Stimulated activated CD4-positive, alpha-beta T cell treated with anti-CD3 and anti-CD28 coated beads, Interleukin-15, amount 100 ng/mL, for 1 hour (primary cell): Measurements from ENCODE around the gene C16orf90.
"Not testable (repeated sequence)": the region's sequence is repeated elsewhere in the genome, so short reads cannot be mapped to it uniquely, and the experiment has no call there.

Experiments
- DNase-seq, 2 donors: peaks; one replicate each; pipeline ENCODE4 v3.0.0-alpha.2; 2020; ENCODE audit warnings: low read depth in 1 of 2, low spot score in 1 of 2

Gene C16orf90

DNA sequence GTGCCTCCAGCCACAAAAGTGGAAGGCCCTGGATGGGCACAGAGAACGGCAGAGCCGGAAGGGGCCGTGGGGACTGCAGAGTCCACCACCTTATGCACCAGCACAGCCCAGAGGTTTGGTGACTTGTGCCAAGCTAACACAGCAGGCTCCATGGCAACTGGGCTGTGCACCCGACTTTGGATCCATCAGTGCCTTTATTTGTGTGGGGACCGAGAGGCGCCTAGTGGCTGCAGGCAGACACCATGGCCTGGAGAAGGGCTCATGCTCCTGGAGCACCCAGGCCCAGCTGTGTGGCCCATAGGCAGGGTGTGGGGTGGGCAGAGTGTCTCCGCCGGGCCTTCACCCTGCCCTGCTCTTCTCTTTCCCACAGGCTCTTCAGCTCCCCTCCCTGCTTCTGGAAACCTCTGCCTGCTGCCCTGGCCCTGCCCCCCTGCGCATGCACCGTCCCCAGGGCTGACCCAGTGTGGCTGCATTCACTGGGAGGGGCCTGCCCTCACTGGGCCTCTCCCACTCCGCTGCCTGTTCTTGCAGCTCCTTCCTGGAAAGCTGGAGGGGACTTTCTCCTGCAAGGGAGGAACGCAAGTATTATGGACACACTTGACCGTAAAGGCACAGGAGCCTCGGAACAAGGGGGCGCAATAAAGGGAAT lies 10.1 kb downstream of the C16orf90 start:
- no peak for DNase-seq

DNA sequence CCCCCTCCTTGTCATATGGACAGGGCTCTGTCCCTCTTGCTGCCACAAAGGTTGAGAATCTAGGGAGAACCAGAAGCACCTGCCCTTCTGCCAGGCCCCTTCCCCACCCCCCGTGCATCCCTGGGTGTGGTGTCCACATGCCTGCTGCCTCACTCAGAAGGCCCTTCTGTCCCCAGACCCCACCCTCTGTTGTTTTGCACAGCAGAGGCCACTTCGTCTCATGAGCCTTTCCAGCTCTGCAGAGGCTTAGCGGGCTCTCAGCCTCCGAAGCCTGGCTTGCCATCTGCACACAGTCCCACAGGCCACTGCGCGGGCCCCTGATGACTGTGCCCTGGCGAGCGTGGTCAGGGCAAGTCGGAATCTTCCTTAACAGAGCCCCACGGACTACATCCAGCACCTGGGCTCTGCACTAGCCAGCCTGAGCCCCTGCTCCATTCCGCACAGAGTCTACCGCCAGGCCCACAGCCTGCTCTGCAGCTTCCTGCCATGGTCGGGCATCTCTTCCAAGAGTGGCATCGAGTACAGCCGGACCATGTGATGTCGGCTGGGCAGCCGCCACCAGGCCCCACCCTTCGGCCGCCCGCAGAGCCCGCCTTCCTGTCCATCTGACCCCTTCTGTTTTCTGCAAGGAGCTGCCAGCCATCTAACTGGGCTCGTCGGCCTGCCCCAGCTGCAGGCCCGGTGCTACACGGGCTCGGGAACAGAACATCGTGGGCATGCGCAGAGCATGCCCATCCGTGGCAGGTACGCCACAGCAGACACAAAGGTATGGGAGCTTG lies 10.8 kb downstream of the C16orf90 start:
- DNase-seq: no peak

DNA sequence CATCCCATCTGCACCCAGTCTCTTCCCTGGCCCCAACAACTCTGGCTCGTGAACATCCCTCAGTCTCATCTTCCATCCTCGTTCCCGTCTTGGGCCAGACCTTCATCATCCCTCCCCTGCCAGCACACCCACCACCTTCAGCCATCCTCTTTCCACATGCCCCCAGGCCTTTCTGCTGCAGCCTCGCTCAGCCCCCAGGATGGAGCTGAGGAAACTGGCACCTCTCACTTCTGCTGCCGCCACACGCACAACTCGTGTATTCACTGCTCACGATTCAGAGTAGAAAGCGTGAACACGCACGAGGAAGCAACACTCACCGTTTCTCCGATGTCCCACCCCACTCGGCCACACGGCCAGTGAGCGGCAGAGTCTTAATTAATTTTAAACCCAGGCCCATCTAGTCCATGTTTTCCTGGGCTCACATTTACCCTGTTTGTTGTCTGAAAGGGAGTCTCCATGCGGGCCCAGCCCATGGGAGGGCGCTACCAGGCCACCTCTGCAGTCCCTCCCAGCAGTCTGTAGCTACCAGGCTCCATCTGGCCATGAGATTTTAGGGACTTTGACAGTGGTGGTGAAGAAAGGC lies 12.5 kb downstream of the C16orf90 start:
- DNase-seq: no peak

DNA sequence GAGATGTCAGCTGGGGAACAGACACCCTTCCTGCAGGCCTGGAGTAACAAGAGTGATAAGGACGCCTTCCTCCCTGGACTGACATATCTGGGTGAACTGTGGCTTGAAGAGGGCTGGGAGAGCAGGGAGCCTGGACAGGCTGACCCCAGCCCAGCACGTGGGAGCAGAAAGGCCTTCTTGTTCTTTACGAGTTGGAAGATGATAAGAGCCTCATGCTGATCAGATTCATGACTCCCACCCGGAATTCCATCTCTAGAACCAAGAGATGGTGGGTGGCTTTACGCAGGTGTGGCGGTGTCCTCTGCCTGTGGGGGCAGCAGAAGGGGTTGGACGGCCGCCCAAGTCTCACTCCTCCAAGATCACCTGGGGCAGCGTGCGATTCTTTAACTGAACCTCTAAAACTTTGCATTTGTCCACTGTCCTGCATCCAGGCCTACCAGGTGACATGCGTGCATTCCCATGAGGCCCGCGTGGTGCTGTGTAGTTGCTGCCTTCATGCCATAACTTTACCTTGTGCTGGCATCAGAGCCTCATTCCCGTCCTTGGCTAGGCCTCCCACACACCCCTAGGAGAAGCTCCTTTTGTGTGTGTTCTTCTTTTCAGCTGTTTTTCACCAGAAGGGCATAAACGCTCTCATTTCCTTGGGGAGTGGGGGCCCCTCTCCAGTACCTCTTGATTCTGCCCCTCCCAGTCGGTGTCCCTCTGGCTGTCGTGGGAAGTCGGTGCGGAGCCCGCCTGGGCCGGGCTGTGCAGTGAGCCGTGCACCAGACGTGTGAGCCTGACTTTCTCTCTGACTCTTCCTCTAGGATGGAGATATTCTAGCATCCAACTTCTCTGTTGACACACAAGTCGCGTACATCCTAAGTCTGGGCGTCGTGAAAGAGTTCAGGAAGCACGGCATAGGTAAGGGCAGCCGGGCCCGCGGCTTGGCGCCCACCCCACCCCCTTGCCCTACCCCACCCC lies 13.3 kb downstream of the C16orf90 start:
- DNase-seq: no peak

DNA sequence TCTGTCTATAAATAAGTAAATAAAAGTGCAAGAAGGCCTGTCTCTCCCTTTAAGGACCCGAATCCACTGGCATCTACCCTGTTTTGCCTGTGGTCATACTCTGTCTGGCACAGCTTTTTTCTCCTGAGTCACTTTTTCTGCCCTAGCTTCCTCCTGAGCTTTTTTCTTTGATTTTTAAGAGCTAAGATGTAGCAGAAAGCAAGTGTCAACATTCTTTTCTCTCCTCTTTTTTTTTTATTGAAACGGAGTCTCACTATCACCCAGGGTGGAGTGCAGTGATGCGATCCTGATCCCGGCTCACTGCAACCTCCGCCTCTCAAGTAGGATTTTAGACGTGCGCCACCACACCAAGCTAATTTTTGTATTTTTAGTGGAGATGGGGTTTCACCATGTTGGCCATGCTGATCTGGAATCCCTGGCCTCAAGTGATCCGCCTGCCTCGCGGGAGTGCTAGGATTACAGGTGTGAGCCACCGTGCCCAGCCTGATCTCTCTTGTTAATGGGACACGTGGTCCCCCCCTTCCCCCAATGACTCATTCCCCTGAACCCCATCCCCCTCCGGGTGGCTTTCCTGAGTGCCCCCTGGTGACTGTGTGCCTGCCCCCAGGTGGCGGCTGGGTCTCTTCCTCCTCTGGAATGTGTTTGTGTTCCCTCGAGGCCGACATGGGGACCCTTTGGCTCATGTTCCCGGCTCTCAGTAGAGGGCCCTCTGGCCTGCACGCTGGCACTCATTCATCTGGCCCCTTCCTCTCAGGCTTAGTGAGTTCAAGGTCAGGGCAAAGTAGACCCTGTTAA lies 14.2 kb downstream of the C16orf90 start:
- no peak for DNase-seq

DNA sequence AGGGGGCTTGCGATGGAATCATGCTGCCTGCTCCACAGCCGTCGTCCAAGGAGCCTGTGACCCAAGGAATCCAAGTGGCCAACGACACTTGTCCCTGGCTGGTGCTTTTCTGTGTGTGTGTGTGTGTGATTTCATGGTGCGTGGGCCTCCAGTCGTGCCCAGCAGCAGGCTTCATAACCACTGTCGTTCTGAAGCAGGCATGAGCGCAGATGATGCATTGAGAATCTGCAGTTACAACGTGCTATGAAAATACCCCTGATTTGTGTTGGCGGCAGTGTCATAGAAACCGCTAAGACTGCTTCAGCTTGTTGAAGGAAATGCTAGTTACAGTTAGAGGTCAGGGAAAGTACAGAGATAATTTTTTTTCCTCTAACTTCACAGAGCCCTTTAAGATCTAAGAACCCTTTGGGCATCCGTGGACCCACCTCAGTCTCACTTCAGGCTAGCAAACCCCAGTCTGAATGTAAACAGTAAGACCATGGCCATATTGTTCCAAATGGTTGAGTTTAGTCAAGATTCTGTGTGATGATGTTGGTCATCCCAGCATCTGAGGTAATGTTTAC lies 15.6 kb downstream of the C16orf90 start:
- no peak for DNase-seq

DNA sequence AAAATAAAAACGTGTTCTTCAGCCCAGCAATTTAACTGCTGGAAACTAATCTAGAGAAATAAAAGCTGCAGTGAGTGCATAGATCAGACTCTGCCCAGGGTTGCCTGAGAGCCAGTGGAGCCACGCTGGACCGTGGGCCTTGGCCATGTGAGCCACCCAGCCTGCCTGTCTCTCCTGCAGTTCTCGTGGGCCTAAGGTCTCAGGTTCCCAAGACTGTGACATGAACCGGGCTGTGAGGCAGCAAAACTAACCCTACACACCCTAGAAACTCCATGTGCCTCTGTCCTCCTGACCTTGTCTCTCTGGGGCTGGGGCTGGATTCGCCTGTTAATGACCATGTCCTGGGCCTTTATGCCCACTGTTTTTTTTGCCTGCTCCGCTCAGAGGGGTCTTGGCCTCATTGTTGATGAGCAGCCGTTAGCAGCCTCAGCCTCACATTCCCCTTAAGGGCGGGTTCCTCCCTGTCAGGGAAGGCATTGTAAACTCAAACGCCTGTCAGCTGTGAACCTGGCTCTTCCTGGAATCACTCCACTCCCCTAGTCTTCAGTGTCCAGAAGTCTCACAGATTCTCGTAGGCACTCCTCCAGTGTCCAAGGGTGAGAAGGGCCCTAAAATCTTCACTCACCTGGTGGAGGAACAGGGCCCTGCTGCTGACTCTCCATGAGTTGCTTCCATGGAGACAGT lies 16.9 kb downstream of the C16orf90 start:
- no peak for DNase-seq

DNA sequence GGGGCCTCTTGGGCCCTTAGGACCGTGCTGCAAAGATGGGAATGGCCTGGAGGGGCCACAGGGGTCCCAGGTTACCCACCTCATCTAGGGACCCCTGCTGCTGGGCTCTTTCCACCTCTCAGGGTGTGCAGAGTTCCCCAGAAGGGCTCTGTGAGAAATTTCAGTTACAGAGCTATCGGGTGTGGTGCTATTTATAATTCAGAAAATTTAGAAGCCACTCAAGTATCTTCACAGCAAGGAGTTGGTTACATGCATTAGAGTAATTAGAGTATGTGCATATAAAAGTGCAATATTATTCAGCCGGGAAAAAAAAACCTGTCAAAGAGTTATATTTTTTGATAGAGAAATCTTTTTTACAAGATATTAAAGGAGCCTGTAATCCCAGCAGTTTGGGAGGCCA lies 18.9 kb downstream of the C16orf90 start:
- DNase-seq: no peak

DNA sequence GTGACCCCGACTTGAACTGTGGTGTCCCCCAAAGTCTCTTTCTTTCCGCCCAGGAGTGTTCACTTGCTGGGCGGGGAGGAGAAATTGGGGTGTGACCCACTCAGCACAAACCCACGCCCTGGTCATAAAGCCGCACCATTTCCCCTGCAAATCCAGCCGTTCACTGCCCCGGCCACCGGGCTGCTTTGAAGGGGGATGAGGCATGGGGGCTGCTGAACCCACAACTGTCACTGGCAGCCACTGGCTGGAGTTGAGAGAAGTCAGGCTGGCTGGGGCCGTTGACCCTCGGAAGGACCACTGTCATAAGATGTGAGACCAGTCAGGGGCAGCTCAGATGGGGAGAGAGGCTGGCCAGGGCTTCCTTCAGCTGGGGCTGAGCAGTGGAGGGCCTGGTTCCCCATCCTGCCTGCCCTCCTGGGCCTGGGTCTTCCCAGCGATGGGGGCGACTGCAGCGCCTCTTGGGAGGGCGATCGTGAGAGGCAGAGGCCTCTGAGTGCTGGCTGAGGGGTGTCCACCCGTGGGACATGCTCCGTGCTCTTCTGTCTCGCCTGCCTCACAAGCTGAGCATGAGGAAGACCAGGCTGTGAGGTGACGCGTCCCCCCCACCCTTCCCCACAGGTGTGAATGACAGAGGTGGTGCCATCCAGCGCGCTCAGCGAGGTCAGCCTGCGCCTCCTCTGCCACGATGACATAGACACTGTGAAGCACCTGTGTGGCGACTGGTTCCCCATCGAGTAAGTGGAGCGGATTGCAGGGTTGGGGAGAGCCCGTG lies 19.5 kb downstream of the C16orf90 start:
- no peak for DNase-seq

DNA sequence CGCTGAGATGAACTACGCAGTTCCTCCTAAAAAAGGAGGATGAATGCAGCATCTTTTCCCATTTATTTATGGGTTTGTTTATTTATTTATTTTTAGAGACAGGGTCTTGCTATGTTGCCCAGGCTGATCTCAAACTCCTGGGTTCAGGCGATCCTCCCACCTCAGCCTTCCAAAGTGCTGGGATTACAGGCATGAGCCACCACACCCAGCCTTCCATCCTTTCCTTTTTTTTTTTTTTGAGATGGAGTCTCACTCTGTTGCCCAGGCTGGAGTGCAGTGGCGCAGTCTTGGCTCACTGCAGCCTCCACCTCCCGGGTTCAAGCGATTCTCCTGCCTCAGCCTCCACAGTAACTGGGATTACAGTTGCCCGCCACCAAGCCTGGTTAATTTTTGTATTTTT lies 20.4 kb downstream of the C16orf90 start:
- DNase-seq: not testable (repeated sequence)

DNA sequence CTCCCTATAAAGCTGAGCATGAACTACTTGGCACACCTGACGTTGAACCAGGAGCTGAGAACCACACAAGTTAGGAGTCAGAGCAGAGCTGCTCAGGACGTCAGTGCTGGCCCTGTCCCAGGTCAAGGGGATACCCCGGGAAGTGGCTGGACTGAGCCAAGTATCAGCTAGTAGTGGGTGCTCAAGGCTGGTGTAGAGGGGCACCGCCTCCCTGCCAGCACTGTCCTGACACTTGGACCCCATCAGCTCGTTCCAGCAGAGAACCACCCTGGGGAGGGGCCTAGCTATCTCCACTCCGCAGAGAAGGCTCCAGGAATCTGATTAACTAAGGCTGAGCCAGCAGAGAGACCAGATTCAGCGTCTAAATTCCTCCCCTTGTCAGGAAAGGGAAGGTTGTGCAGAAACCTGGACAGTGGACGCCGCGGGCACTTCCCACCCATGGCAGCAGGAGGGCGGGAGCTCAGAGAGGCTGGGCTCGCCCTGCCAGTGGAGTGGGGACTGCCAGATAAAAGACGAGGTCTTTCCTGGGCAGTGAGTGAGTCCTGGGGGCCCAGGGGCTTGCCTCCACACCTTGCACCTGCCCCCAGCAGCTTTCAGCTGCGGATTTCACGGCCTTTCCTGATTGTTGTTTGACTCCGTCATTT lies 21.0 kb downstream of the C16orf90 start:
- no peak for DNase-seq

DNA sequence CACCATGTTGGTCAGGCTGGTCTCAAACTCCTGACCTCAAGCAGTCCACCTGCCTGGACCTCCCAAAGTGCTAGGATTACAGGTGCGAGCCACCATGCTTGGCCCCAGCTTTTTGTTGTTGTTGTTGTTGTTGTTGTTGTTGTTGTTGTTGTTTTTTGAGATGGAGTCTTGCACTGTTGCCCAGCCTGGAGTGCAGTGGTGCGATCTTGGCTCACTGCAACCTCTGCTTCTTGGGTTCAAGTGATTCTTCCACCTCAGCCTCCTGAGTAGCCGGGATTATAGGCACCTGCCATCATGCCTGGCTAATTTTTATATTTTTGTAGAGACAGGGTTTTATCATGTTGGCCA lies 21.7 kb downstream of the C16orf90 start:
- not testable (repeated sequence) for DNase-seq

DNA sequence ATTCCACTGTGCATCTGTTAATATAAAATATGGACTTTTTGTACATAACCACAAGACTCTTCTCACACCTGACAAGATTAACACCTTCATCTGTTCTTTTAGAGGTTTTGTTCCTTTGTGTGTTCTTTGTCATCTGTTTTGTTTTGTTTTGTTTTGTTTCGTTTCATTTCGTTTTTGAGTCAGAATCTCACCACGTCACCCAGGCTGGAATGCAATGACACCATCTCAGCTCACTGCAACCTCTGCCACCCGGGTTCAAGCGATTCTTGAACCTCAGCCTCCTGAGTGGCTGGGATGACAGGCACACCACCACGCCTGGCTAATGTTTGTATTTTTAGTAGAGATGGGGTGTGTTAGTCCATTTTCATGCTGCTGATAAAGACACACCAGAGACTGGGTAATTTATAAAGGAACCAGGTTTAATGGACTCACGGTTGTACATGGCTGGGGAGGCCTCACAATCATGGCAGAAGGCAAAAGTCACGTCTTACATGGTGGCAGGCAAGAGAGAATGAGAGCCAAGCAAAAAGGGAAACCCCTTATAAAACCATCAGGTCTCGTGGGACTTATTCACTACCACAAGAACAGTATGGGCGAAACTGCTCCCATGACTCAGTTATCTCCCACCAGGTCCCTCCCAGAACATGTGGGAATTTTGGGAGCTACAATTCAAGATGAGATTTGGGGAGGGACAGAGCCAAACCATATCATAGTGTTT lies 22.3 kb downstream of the C16orf90 start:
- no peak for DNase-seq

DNA sequence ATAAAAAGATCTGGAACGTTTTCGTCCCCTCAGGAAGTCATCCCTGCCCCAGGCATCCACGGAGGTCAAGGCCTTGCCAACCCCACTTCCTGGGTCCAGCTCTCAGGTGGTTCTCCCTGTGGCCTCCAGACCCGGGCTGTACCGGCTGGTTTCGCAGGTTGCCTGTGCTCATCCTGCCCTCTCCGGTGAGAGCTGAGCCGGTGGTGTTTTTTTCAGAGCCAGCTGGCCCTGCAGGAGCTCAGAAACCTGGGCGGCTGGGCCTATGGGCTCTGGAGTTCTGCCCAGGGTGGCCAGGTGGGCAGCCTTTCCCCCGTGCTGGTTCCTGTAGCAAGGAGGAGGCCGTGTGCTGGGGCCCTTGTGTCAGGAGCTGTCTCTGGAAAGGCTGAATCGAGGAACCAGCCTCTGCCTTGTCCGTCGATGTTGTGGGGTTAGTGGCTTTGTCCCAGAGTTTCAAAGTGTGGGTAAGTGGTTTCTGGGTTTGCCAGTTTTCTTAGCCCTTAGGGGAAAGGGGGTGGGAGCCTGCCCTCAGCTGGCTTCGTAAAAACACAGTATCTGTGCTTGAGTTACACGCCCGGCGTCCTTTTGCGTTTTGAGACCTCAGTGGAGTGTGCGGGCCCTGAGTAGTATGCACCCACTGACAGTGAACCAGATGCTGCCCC lies 23.6 kb downstream of the C16orf90 start:
- DNase-seq: no peak

DNA sequence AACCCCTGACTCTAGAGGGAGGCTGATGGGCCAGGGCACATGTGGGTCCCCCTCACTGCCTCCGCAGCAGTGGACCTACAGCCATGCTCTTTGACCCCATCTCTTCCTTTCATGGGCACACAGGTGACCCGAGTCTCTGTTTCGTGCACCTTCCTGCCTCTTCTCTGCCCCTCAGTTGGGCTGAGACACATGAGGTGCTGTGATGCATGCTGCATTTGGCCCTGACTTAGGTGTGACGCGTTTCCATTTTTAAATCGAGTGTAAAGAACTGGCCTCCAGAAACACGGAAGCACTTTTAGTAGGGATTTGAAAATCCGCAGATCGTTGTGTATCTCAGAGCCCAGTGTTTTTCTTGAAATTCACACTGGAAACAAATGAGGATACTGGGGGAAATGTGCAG lies 24.6 kb downstream of the C16orf90 start:
- DNase-seq: no peak

DNA sequence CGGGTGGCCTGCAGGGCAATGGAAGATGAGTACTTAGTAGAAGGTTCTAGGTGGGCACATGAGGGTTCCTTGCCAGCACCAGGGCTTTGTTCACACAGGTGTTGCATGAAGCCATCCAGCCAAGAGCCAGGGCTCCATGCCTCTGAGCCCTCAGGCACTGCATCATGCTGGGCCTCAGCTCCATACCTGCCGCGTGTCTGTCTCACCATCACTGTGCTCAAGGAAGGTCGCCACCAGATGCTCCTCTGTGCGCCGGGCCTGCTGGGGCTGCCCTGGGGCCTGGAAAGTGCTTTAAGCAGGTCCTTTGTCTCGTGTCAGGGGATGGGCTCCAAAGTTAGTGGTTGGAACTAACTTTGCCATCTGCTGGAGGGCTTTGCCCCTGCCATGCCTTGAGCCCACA lies 25.6 kb downstream of the C16orf90 start:
- DNase-seq: no peak

DNA sequence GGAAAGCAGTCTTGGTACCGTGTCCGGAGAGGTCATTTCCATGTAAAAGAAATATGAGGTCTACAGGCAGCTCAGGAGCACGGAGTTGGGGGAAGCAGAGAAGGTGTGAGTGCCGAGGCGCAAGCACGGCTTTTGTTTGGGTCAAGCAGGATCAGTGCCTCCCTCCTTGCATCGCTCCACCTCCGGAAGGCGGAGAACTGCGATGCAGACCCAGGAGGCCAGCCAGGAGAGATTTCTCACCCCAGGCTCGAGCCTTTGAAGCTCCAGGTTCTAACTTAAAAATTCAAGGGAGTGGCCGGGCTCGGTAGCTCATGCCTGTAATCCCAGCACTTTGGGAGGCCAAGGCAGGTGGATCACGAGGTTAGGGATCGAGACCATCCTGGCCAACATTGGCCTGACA lies 26.8 kb downstream of the C16orf90 start:
- DNase-seq: no peak
